Osteocyte (in vitro differentiated cells): ENCODE data around the gene UBQLNL. TPM values are rescaled to one million over a fixed set of nuclear protein-coding genes. Genes with fewer than 3 reads are reported as not detected.

ENCODE experiments used
- DNase-seq: peaks from one replicate; pipeline ENCODE4 v3.0.0; 2021; ENCODE audit warnings: mixed read lengths; ENCODE audit not compliant: unreplicated experiment; ENCODE audit errors: extremely low spot score
- H3K27ac Mint-ChIP-seq: one replicate; pipeline ENCODE4 v1.8.0; 2021; ENCODE audit warnings: mild to moderate bottlenecking, mixed read lengths; ENCODE audit not compliant: unreplicated experiment
- H3K27me3 Mint-ChIP-seq: one replicate; pipeline ENCODE4 v1.8.0; 2021; ENCODE audit warnings: mixed read lengths; ENCODE audit not compliant: unreplicated experiment
- H3K36me3 Mint-ChIP-seq: one replicate; pipeline ENCODE4 v1.8.0; 2021; ENCODE audit warnings: mixed read lengths; ENCODE audit not compliant: unreplicated experiment
- H3K4me1 Mint-ChIP-seq: one replicate; pipeline ENCODE4 v1.8.0; 2021; ENCODE audit warnings: mixed read lengths; ENCODE audit not compliant: unreplicated experiment
- H3K4me3 Mint-ChIP-seq: one replicate; pipeline ENCODE4 v1.8.0; 2021; ENCODE audit warnings: mild to moderate bottlenecking, moderate library complexity, mixed read lengths; ENCODE audit not compliant: unreplicated experiment
- H3K9me3 Mint-ChIP-seq: one replicate; pipeline ENCODE4 v1.8.0; 2021; ENCODE audit warnings: mixed read lengths; ENCODE audit not compliant: unreplicated experiment
- total RNA-seq: library from RNA; stranded (reverse); gene quantifications from 2 replicates; pipeline ENCODE4 v1.2.1, GENCODE V29; 2021
- TF ChIP-seq, protein P1 (sequence below): fragments of 200-600 bp; sonication (generic); IDR thresholded peaks from 2 replicates; pipeline ENCODE4 v1.5.0; 2021; ENCODE audit warnings: antibody characterized with exemption, mild to moderate bottlenecking, moderate library complexity

The UBQLNL gene
- total RNA-seq, 1 donor from 2014 or later, result 0.32 TPM

DNA sequence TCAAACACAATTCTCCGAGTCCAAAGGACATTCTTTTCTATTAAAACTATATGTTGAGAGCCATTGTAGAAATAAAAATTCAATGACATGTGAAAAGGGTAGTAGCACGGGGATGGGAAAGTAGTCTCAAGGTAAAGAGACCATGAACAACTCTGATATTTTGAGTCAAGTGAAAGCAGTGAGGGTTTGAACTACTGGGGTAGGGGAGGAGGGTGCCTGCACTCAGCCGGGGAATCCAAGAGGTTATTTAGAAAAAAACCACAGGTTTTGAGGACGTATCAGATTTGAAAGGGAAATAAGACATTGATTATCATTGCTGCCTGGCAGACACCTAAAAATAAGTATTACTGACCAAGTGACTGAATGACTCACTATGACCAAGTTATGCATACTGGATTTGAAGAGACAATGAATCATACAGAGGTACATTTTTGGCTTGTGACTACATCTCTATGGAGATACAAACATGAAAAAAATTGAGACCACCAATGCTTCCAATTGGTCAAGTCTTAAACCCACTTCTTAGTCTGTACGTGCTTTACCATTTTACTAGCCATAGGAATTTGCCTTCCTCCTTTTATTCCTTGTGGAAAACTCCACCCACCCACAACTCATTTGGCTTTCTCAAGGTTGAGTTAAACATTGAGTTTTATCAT, 34.1 kb upstream of the UBQLNL start:
- Mint-ChIP-seq H3K27ac (no peak overlapping the region), H3K4me3 (no peak overlapping the region), H3K36me3 (no peaks in the 10 kb centered on the region), H3K9me3 (no peaks in the 10 kb centered on the region), H3K4me1 (no peaks in the 10 kb centered on the region), H3K27me3 (peaks cover 11% of the 10 kb centered on the region)
- DNase-seq, result no peak
- TF ChIP-seq, protein P1, sequence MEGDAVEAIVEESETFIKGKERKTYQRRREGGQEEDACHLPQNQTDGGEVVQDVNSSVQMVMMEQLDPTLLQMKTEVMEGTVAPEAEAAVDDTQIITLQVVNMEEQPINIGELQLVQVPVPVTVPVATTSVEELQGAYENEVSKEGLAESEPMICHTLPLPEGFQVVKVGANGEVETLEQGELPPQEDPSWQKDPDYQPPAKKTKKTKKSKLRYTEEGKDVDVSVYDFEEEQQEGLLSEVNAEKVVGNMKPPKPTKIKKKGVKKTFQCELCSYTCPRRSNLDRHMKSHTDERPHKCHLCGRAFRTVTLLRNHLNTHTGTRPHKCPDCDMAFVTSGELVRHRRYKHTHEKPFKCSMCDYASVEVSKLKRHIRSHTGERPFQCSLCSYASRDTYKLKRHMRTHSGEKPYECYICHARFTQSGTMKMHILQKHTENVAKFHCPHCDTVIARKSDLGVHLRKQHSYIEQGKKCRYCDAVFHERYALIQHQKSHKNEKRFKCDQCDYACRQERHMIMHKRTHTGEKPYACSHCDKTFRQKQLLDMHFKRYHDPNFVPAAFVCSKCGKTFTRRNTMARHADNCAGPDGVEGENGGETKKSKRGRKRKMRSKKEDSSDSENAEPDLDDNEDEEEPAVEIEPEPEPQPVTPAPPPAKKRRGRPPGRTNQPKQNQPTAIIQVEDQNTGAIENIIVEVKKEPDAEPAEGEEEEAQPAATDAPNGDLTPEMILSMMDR, result no peak

DNA sequence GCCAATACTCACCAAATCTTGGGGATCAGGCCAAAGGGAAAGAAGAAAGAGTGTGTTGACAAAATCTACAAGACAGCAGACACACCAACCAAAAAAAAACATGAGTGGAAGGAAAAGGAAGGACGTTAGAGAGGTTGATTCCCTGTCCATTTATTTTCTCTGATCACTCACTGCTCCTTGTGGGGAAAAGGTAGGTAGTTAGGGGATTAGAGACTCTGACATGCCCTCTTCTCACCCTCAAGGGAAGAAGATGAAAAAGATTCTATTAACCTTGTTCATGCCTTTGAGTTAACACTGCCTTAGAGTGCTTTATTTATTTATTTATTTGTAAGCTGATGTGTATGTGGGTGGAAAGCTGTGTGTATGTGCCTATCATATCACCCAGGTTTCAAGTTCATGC, 31.9 kb upstream of the UBQLNL start, which contains the start of gene OR52H1:
Gene OR52H1 (minus strand): TSS at position 101 of the 400 bp plus-strand sequence. CDS start 3,035 bp downstream, outside the sequence.
- no peaks in the 10 kb centered on the region for H3K27me3 Mint-ChIP-seq
- H3K27ac Mint-ChIP-seq, result no peak within 1 kb of the TSS
- TF ChIP-seq, protein P1, result no peak
- H3K36me3 Mint-ChIP-seq, result no peaks in the 10 kb centered on the region
- H3K9me3 Mint-ChIP-seq, result no peaks in the 10 kb centered on the region
- H3K4me1 Mint-ChIP-seq, result no peaks in the 10 kb centered on the region
- DNase-seq, result no peak
- no peak within 1 kb of the TSS for H3K4me3 Mint-ChIP-seq

DNA sequence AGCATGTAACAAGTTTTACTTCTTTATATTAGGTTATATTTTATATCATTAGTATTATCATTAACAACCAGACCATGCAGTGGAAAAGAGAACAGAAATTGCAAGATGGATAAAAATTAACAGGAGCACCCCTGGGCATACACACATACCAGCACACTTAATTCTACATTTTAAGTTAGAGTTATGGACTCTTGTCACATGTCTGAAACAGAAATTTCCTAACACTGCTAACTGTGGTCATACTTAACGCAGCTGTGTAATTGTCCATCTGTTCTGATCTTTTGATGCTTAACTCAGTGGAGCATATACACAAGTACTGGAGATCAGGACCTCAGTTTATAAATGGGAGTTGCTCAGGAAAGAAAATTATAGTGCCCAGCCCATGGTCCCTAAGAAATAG, 31.5 kb upstream of the UBQLNL start:
- Mint-ChIP-seq H3K36me3 (no peaks in the 10 kb centered on the region), H3K27me3 (no peaks in the 10 kb centered on the region), H3K4me1 (no peaks in the 10 kb centered on the region), H3K27ac (no peak overlapping the region), H3K4me3 (no peak overlapping the region), H3K9me3 (no peaks in the 10 kb centered on the region)
- TF ChIP-seq, protein P1, result no peak
- no peak for DNase-seq

DNA sequence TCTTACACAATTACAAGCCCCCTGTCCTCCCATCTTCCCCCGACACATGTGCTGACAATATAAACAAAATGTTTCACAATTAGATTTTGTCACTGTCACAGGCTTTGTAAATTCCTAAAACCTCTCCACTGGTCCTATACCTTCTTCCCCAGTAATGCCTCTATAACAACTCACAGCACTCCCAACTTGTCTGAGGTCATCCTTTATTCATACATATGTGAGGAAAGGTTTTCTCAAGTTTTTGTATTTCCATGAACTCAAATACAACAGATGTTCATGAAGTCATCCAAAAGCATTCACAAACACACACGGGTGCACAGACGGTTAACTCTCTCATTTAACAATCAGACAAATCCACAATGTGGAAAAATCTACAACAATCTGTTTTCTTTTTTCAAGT, 30.0 kb upstream of the UBQLNL start:
- no peak overlapping the region for H3K4me3 Mint-ChIP-seq
- no peaks in the 10 kb centered on the region for H3K9me3 Mint-ChIP-seq
- H3K27ac Mint-ChIP-seq, result no peak overlapping the region
- H3K36me3 Mint-ChIP-seq, result no peaks in the 10 kb centered on the region
- H3K27me3 Mint-ChIP-seq, result peaks cover 4% of the 10 kb centered on the region
- DNase-seq, result no peak
- no peaks in the 10 kb centered on the region for H3K4me1 Mint-ChIP-seq
- TF ChIP-seq, protein P1, result no peak

DNA sequence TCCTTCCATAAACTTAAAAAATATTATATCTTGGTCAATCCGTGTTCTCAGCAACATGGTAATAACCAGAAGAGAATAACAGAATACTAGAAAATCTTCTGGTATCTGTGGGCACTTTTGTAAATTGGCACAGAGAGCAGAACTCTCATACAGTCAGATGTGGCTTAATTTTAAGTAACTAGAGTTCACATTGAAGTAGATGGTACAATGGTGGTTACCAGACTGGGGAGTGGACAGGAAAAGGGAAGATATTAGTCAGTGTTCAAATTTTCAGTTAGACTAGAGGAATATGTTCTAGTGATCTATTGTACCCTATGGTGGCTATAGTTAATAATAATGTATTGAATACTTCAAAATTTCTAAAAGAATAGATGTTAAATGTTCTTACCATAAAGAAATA, 24.9 kb upstream of the UBQLNL start:
- TF ChIP-seq, protein P1, result no peak
- peaks cover 17% of the 10 kb centered on the region for H3K27me3 Mint-ChIP-seq
- DNase-seq, result no peak
- no peaks in the 10 kb centered on the region for H3K36me3 Mint-ChIP-seq
- no peak overlapping the region for H3K4me3 Mint-ChIP-seq
- H3K27ac Mint-ChIP-seq, result no peak overlapping the region
- peaks cover 4% of the 10 kb centered on the region for H3K9me3 Mint-ChIP-seq
- H3K4me1 Mint-ChIP-seq, result no peaks in the 10 kb centered on the region
